Daoy (cell line): ENCODE results near the gene SIK2. TPM values are rescaled to one million over a fixed set of nuclear protein-coding genes. Genes with fewer than 3 reads are reported as not detected.

Experiments
- DNase-seq: peaks from one replicate; pipeline ENCODE4 v3.0.0-alpha.2; 2015; ENCODE audit warnings: low read depth
- total RNA-seq: library from RNA; depleted of rRNA; stranded (reverse); fragments of >200 nt; shearing (Covaris generic); gene quantifications from 2 replicates; pipeline ENCODE4 v1.2.3, GENCODE V29; 2014

SIK2 gene
- total RNA-seq, 1 experiment from 2014 or later = 4.7 TPM

- DNase-seq = no peak
These were observed 127.6 kb downstream of the SIK2 start for GRCh38 chr11:111729831-111730311.

- no peak for DNase-seq
These were observed 128.8 kb downstream of the SIK2 start for GRCh38 chr11:111730871-111731591.

GRCh38 chr11:111731821-111732220, 129.6 kb downstream of the SIK2 start:
- DNase-seq = no peak

GRCh38 chr11:111733016-111733415, 130.8 kb downstream of the SIK2 start:
- DNase-seq = peak; percentile 83

GRCh38 chr11:111733611-111734088, 131.4 kb downstream of the SIK2 start:
- DNase-seq = no peak

- no peak for DNase-seq
These were observed 132.1 kb downstream of the SIK2 start for GRCh38 chr11:111734101-111734953.

- DNase-seq = no peak
These were observed 132.7 kb downstream of the SIK2 start for GRCh38 chr11:111734954-111735261.

- DNase-seq = peak; percentile 95
These were observed 133.2 kb downstream of the SIK2 start for GRCh38 chr11:111735262-111736116.

- DNase-seq = peak; percentile 41
These were observed 133.9 kb downstream of the SIK2 start for GRCh38 chr11:111736181-111736590.

GRCh38 chr11:111736621-111737443, 134.6 kb downstream of the SIK2 start:
- DNase-seq = no peak

- no peak for DNase-seq
These were observed 135.4 kb downstream of the SIK2 start for GRCh38 chr11:111737444-111738210.

- DNase-seq = no peak
These were observed 137.1 kb downstream of the SIK2 start for GRCh38 chr11:111739299-111739698.

- DNase-seq = no peak
These were observed 139.5 kb downstream of the SIK2 start for GRCh38 chr11:111741751-111742150.

GRCh38 chr11:111743700-111744099, 141.5 kb downstream of the SIK2 start:
- no peak for DNase-seq

- DNase-seq = no peak
These were observed 143.7 kb downstream of the SIK2 start for GRCh38 chr11:111745719-111746504.

GRCh38 chr11:111748035-111748804, 146.0 kb downstream of the SIK2 start:
- DNase-seq = no peak

- DNase-seq = no peak
These were observed 147.4 kb downstream of the SIK2 start for GRCh38 chr11:111749646-111750045.

- no peak for DNase-seq
These were observed 153.8 kb downstream of the SIK2 start for GRCh38 chr11:111756097-111756496.

GRCh38 chr11:111759376-111759775, 157.1 kb downstream of the SIK2 start:
- DNase-seq = no peak
